NK-92 treated with Interleukin-12 subunit alpha and Interleukin-12 subunit beta, amount 100 ng/mL, for 24 hours (cell line): ENCODE data around the gene OR2T11.
A peak's percentile ranks its signal among the peaks of the same experiment; 100 is the strongest.
"Not testable (repeated sequence)": the region's sequence is repeated elsewhere in the genome, so short reads cannot be mapped to it uniquely, and the experiment has no call there.

Experiments used
- DNase-seq: peaks from one replicate; lab custom pipeline; 2025; lab: John Stamatoyannopoulos, UW

The OR2T11 gene

DNA sequence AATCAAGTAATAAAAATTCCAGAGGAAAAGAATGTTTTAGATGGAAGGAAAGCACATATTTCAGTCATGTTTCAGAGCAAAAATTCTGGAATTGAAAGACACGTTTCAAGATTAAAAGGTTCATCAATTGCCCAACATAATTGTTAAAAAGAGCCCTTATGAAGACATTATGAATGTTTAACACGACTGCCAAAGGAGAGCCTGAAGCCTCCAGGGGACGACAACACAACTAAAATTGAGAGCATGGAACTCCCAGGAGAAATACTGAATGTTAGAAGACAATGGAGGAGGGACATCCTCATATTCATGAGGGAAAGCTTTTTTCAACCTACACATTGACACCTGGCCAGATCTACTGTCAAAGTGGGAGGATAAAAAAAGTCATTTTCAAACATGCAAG, 16.0 kb downstream of the OR2T11 start:
- peak; percentile 10 for DNase-seq

DNA sequence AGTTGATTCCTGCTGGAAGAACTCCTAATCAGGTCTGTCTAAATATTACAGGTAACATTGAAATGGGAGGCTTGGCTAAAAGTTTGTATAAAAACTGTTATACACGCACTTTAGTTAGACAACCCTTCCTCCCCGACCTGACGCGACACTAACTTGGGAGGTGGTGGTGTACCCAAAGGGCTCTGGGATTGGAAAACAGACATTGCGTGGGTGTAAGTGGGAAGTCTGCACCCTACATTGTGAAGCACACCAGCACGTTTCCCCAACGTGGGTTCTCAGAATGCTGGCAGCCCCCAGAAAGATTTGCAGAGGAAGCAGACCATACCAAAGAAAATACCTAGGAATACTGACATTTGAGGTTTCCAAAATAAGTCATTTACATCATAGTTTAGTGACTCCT, 16.8 kb downstream of the OR2T11 start:
- no peak for DNase-seq

DNA sequence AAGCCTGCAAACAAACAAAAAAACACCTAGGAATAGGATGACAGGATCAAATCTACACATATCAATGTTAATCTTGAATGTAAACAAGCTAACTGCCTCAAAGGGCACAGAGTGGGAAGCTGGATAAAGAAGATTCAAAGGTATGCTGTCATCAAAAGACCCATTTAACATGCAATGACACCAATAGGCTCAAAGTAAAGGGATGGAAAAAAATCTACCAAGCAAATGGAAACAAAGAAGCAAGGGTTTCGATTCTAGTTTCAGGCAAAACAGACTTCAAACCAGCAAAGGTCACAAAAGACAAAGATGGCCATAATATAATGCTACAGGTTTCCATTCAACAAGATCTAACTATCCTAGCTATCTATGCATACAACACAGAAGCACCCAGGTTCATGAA, 21.1 kb downstream of the OR2T11 start:
- DNase-seq: no peak

DNA sequence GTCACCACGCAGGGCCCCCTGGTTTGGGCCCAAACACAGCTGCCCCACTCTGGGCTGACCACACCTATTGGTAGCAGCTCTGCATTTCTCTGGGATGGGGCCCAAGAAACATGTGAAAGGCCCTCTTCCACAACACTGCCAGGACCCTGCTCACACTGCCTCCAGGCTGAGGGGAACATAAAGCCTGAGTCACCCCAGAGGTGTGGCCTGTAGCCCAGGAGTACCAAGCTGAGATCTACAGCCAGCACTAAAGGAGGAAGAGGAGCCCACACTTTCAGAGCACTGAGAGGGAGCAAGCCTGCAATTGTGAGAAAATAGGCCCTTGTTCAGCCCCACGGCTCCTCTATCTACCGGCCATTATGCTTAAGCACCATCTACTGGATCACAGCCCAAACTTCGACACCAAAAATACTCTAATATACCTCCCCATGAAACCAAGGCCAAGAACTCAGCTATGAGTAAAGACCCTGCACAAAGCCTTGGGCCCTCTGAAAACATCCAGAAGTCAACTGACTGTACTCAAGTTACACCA, 22.9 kb downstream of the OR2T11 start:
- no peak for DNase-seq

DNA sequence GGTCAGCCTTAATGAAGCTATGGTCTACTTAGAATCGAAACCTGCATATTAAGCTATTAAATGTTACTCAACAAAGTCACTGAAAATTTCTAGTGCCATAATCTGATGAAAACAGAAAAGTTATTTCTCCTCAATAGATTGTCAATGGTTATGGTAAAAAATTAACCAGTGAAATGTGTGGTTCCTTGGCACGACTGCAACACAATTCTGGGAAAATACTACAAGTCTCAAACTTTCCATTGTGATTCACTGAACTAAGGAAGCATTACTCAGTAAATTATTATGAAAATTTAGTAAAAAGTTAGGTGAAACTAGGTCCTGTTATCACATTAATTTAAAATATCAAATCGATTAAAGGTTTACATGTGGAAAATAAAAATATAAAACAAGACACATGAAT, 24.6 kb downstream of the OR2T11 start:
- no peak for DNase-seq

DNA sequence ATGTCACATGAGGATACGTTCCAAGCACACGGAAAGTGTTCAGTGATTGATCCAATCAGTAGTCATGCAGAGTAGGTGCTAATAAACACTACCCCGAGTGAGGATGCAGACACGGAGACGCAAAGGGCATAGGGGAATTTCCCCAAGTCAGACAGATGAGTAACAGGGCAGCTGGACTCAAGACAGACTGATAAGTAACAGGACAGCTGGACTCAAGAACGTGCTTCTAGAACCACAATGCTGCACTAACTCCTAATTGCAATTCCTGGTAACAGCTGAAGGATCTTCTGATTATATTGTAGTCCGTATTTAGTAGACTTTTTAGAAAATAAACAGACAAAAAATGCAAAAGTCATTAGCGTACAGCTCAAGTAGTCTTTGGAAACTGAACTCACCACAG, 35.5 kb downstream of the OR2T11 start:
- DNase-seq: no peak

DNA sequence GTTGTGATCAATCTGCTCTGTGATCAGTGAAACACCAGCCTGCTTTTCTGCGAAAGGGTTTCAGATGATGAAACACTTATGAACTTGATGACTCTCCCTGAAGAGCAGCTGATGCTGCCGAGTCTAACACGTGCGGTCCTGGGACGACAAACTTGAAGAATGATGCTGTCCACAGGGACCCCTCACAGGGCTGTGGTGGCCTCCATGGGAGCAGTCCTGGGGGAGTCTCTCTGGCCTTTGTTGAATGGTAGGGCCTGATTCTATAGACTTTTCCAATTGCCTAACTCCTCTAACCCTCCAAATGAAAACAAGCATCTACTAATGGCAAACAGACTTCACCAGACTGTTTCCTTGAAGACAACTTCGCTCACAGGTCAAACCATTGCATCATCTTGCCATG, 37.3 kb downstream of the OR2T11 start, which contains the start of gene OR2T10:
Gene OR2T10 (minus strand): TSS at position 112 of the 400 bp plus-strand sequence. CDS start 3,932 bp downstream, outside the sequence.
- DNase-seq: no peak

DNA sequence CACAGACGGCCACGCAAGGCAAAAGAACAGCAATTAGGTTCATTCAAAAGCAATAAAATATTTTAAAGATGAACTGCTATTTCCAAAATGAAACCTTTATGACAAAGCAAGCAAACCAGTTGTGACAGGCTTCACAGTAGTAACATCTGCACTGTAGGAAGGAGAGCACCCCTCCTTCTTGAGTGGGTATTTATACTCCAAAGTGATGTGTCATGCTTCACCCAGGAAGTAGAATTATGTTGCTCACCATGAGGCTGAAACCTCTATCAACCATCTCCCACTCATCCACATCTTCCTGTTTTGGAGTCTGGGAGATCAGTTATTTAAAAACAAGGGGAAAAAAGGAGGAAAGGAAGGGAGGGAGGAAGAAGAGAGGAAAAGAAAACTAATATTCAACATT, 38.3 kb downstream of the OR2T11 start:
- no peak for DNase-seq

DNA sequence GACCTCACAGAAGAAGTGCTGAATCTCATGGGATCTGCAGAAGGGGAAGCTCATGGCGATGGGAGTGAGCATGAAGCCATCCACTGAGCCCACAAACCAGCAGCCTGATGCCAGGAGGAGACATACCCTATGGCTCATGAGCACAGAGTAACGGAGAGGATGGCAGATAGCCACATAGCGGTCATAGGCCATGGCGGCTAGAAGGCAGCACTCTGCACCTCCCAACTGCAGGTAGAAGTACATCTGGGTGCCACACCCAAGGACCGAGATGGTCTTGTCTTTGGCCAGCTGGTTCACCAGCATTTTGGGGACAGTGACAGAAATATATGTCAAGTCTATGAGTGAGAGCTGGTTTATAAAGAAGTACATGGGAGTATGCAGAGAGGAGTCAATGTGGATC, 41.7 kb downstream of the OR2T11 start:
- no peak for DNase-seq

DNA sequence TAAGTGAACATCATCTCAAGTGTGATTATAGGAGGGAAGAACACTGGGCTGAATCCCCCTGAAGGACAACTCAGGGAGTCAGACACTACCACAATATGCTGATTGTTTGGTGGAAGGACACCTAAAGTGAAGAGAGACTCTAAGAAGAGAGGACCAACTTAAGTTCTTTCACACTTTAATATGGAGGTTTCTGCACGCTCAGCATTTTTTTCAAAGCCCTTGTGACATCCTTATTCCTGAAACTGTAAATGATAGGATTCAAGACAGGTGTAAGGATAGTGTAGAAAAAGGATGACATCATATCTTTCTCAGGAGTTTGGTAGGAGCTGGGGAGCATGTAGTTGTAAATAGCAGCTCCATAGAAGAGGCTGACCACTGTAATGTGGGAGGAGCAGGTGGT, 42.2 kb downstream of the OR2T11 start:
- DNase-seq: no peak

DNA sequence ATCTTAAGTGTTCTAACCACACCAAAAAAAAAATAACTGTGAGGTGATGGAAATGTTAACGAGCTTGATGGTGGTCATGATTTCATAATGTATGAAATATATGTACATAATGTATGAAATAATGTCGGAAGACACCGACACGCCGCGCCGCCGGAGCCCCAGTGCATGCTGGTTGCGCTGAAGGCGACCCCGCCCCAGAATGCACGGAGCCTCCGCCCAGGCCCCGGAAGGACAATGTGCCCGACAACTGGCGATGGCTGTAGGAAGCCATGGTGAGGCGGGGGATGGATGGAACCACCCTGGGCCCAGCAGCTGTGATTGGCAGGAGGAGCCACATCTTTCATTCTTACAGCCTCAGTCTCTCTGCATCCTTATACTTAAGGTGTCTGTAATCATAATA, 44.8 kb downstream of the OR2T11 start:
- DNase-seq: no peak

DNA sequence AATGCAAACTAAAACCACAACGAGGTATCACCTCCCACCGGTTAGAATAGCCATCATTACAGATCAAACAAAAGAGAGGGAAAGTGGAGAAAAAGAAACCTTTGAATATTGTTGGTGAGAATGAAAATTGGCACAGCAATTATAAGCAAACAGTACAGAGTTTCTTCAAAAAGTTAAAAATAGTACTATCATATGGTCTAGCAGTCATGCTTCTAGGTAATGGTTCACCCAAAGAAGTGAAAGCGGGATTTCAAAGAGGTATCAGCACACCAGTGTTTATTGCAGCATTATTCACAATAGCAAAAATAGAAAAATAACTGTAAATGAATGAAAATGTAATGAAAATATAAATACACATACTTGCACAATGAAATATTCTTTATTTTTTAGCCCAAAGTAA, 45.6 kb downstream of the OR2T11 start:
- DNase-seq: no peak

DNA sequence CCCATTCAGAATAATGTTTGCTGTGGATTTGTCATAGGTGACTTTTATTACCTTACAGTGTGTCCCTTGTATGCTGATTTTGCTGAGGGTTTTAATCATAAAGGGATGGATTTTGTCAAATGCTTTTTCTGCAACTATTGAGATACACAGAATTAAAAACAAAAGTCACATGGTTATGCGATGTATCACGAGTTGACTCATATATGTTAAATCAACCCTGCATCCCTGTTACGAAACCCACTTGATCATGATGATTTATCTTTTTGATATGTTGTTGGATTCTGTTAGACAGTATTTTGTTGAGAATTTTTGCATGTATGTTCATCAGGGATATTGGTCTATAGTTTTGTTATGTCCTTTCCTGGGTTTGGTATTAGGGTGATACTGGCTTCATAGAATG, 49.6 kb downstream of the OR2T11 start:
- DNase-seq: no peak

DNA sequence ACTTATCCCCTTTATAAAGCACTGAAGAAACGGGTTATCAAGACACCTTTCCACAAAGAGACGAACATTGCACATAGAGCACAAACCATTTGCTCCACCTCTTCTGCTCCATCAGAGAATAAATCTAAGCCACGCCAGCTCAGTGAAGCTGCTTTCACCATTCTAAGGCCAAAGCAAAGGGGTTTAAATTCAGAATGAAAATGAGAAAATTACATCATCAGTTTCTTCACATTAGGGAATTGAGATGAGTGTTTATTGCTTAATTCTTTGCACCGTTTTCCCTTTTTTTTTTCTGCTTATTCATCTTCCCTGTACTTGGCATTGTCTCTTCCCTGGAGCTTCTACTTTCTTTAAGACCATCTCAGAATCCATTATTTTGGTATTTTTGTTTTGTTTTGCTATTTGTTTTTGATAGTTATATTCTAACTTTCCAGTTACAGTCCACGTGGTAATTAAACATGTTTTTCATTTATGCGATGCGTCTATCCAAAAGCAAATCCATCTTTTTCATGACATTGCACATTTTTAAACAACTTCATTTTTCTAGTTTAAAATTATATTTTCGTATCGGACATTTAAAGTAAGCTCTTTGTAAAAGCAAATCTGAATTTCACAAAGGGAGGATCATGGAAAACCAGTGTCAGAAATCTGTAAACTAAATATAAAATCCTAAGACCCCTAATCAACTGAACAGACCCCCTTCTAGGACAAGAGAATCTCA, 58.5 kb downstream of the OR2T11 start:
- DNase-seq: no peak

DNA sequence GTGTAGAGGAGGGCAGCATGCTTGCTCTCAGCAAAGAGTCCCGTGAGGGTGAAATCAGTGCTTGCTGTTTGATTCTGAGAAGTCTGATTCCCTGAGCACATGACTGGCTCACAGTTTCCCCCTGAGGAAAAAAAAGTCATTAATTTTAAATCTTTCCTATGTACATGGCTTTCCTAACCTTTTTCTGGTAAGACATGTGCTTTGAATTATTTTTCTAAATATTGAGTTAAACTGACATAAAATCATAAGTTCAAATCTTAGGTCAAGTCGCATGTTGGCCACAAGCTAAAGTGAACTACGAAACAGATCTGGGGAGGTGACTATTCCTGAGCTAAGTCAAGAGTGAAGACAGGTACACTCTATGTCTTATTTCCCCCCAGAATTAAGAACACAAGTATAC, 60.2 kb downstream of the OR2T11 start, which contains the start of gene OR2T34:
Gene OR2T34 (minus strand): TSS at position 101 of the 400 bp plus-strand sequence. CDS start 0 bp downstream, at position 101.
- DNase-seq: not testable (repeated sequence)

DNA sequence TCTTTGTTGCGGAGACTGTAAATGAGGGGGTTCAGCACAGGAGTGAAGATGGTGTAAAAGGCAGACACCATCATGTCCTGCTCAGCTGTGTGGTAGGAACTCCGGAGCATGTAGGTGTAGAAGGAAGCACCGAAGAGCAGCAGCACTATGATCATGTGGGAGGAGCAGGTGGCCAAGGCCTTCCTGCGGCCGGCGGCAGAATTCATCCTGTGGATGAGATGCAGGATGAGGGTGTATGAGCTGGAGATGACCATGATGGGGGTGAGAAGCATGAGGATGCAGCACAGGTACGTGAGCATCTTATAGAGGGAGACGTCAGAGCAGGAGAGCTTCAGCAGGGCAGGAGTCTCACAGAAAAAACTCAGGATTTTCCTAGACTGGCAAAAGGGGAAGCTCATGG, 61.0 kb downstream of the OR2T11 start:
- not testable (repeated sequence) for DNase-seq
